Ascending aorta (tissue), 2 donors: ENCODE measurements around the gene TNFAIP8L3. TPM values are rescaled to one million over a fixed set of nuclear protein-coding genes. Genes with fewer than 3 reads are reported as not detected.

ENCODE experiments used
- DNase-seq, 2 donors: peaks; one replicate each; pipeline ENCODE4 v3.0.0-alpha.2; 2019; ENCODE audit warnings: low spot score in 2 of 2
- H3K27ac ChIP-seq, 2 donors: fragments of 200-600 bp; sonication (generic); one replicate each; pipeline ENCODE4 v1.5.1; 2016 to 2017; ENCODE audit warnings: mild to moderate bottlenecking in 1 of 2
- H3K27me3 ChIP-seq: fragments of 200-600 bp; sonication (generic); one replicate; pipeline ENCODE4 v1.5.1; 2017
- H3K36me3 ChIP-seq, 2 donors: fragments of 200-600 bp; sonication (generic); one replicate each; pipeline ENCODE4 v1.5.1; 2016
- H3K4me1 ChIP-seq, 2 donors: fragments of 200-600 bp; sonication (generic); one replicate each; pipeline ENCODE4 v1.5.1; 2016 to 2017; ENCODE audit warnings: mild to moderate bottlenecking in 1 of 2
- H3K4me3 ChIP-seq, 2 donors: fragments of 200-600 bp; sonication (generic); one replicate each; pipeline ENCODE4 v1.5.1; 2016 to 2017; ENCODE audit warnings: mild to moderate bottlenecking in 1 of 2
- H3K9me3 ChIP-seq, 2 donors: fragments of 200-600 bp; sonication (generic); one replicate each; pipeline ENCODE4 v1.5.1; 2016
- CTCF ChIP-seq, 3 experiments: fragments of 200-600 bp in 2 of 3; fragments of 450-650 bp in 1 of 3; sonication (generic) in 2 of 3; IDR thresholded peaks; one replicate each; pipeline ENCODE4 v1.5.1; 2016 to 2019; ENCODE audit warnings: antibody characterized with exemption in 3 of 3, mild to moderate bottlenecking in 1 of 3, moderate library complexity in 1 of 3
- intact Hi-C: fragments of 100-400 bp; cut with DNase I; formaldehyde crosslinking; loops from one replicate; pipeline ENCODE4 v1.15.1; 2023
- total RNA-seq: library from RNA; depleted of rRNA; stranded (reverse); fragments of >200 nt; gene quantifications from one replicate; pipeline ENCODE4 v1.1.0, GENCODE V29; 2016

Gene TNFAIP8L3
- total RNA-seq, 1 donor from 2014 or later, result 2.6 TPM

- peak overlapping the region in 1 of 2 donors; percentile 77 for H3K27ac ChIP-seq
Observed at GRCh38 chr15:51105430-51106016, 10.8 kb upstream of the TNFAIP8L3 start.

GRCh38 chr15:51104512-51104911 lies 9.8 kb upstream of the TNFAIP8L3 start:
- TF ChIP-seq CTCF (IDR thresholded peaks at IDR 0.05), result no peak
- intact Hi-C loops, result no loop called here
- DNase-seq, result peak in 1 of 2 donors; percentile 92
- peaks cover 8 to 29% of the 10 kb centered on the region in 2 donors for H3K4me1 ChIP-seq
- H3K27me3 ChIP-seq, result no peaks in the 10 kb centered on the region
- peak overlapping the region in 1 of 2 donors; percentile 44 for H3K4me3 ChIP-seq
- no peaks in the 10 kb centered on the region for H3K9me3 ChIP-seq
- H3K27ac ChIP-seq, result peak overlapping the region; percentile 62 to 77
- H3K36me3 ChIP-seq, result no peaks in the 10 kb centered on the region

More at GRCh38 chr15:51105430-51106016, 10.8 kb upstream of the TNFAIP8L3 start:
- Histone ChIP-seq H3K4me1 (peaks cover 8 to 35% of the 10 kb centered on the region in 2 donors), H3K9me3 (no peaks in the 10 kb centered on the region), H3K4me3 (no peak overlapping the region), H3K36me3 (no peaks in the 10 kb centered on the region), H3K27me3 (no peaks in the 10 kb centered on the region)
- no peak for TF ChIP-seq CTCF (IDR thresholded peaks at IDR 0.05)
- no peak for DNase-seq
- intact Hi-C loops, result no loop called here

- Histone ChIP-seq H3K27ac (peak overlapping the region; percentile 43 to 77), H3K36me3 (no peaks in the 10 kb centered on the region), H3K4me1 (peaks cover 8 to 24% of the 10 kb centered on the region in 2 donors), H3K9me3 (no peaks in the 10 kb centered on the region), H3K27me3 (no peaks in the 10 kb centered on the region), H3K4me3 (no peak overlapping the region)
- DNase-seq, result no peak
- no peak for TF ChIP-seq CTCF (IDR thresholded peaks at IDR 0.05)
- intact Hi-C loops, result no loop called here
Observed at GRCh38 chr15:51103330-51103729, 8.6 kb upstream of the TNFAIP8L3 start.

GRCh38 chr15:51100785-51101489 lies 6.2 kb upstream of the TNFAIP8L3 start:
- H3K36me3 ChIP-seq, result no peaks in the 10 kb centered on the region
- H3K27me3 ChIP-seq, result no peaks in the 10 kb centered on the region
- no peak for DNase-seq
- intact Hi-C loops, result no loop called here
- peaks cover 8 to 36% of the 10 kb centered on the region in 2 donors for H3K4me1 ChIP-seq
- H3K9me3 ChIP-seq, result no peaks in the 10 kb centered on the region
- TF ChIP-seq CTCF (IDR thresholded peaks at IDR 0.05), result no peak
- H3K27ac ChIP-seq, result no peak overlapping the region
- H3K4me3 ChIP-seq, result no peak overlapping the region

- Histone ChIP-seq H3K9me3 (no peaks in the 10 kb centered on the region), H3K4me1 (peaks cover 1 to 29% of the 10 kb centered on the region in 2 donors), H3K36me3 (no peaks in the 10 kb centered on the region), H3K27ac (no peak overlapping the region), H3K27me3 (no peaks in the 10 kb centered on the region), H3K4me3 (no peak overlapping the region)
- intact Hi-C loops, result loop anchor here (10.0 kb wide), 2 partner anchors 334 to 744 kb away; partner anchors contain the start of genes GABPB1 and SPPL2A
- TF ChIP-seq CTCF (IDR thresholded peaks at IDR 0.05), result no peak
- no peak for DNase-seq
Observed at GRCh38 chr15:51099185-51099584, 4.5 kb upstream of the TNFAIP8L3 start.
